Heart right ventricle (tissue), 16 donors: Measurements from ENCODE around the gene PLXNA2. TPM values are rescaled to one million over a fixed set of nuclear protein-coding genes. Genes with fewer than 3 reads are reported as not detected.

Experiments used
- ATAC-seq, 8 donors: fragments of 200-7000 bp; cut with Tn5 transposase; one replicate each; pipeline ENCODE4 v1.9.1; 2020; ENCODE audit warnings: mild to moderate bottlenecking in 8 of 8, moderate library complexity in 8 of 8, moderate number of reproducible peaks in 1 of 8
- DNase-seq, 2 donors: peaks; one replicate each; pipeline ENCODE4 v3.0.0-alpha.2; 2020
- H3K27ac ChIP-seq, 10 donors: fragments of 200-600 bp; sonication (generic) in 2 of 10; one replicate each; pipeline versions ENCODE4 v1.5.0 to v1.8.0; 2020 to 2022; ENCODE audit warnings: mild to moderate bottlenecking in 3 of 10
- H3K27me3 ChIP-seq, 7 donors: fragments of 200-600 bp; one replicate each; pipeline ENCODE4 v1.8.0; 2021 to 2022; ENCODE audit warnings: mild to moderate bottlenecking in 2 of 7
- H3K36me3 ChIP-seq, 9 donors: fragments of 200-600 bp; sonication (generic) in 1 of 9; one replicate each; pipeline versions ENCODE4 v1.5.0 to v1.8.0; 2020 to 2022; ENCODE audit warnings: mild to moderate bottlenecking in 2 of 9
- H3K4me1 ChIP-seq, 9 donors: fragments of 200-600 bp; sonication (generic) in 1 of 9; one replicate each; pipeline versions ENCODE4 v1.5.0 to v1.8.0; 2020 to 2022; ENCODE audit warnings: mild to moderate bottlenecking in 4 of 9
- H3K4me3 ChIP-seq, 10 donors: fragments of 200-600 bp; sonication (generic) in 2 of 10; one replicate each; pipeline versions ENCODE4 v1.5.0 to v1.8.0; 2020 to 2022; ENCODE audit warnings: mild to moderate bottlenecking in 7 of 10, moderate library complexity in 2 of 10
- H3K9me3 ChIP-seq, 11 donors: fragments of 200-600 bp in 10 of 11; sonication (generic) in 2 of 11; one replicate each; pipeline versions ENCODE4 v1.5.0 to v1.8.0; 2013 to 2022; ENCODE audit warnings: mild to moderate bottlenecking in 2 of 11, control low read depth in 1 of 11, moderate library complexity in 1 of 11
- CTCF ChIP-seq, 9 donors: fragments of 200-600 bp; sonication (generic) in 2 of 9; IDR thresholded peaks; one replicate each; pipeline versions ENCODE4 v1.5.0 to v1.8.0; 2021 to 2022; ENCODE audit warnings: antibody characterized with exemption in 9 of 9, mild to moderate bottlenecking in 5 of 9, moderate library complexity in 1 of 9
- WGBS, 2 donors: extraction: QIAGEN DNeasy Blood & Tissue Kit; methylation state at CpG; one replicate each; pipeline ENCODE4 v1.1.7; 2013; ENCODE audit warnings: inconsistent platforms in 1 of 2; 5-methylcytosine and 5-hydroxymethylcytosine counted together
- intact Hi-C, 10 donors: fragments of 100-400 bp; cut with DNase I; formaldehyde crosslinking; loops; one replicate each; pipeline versions ENCODE4 v1.11.1 to v1.14.2; 2022
- polyA plus RNA-seq, 2 donors: library from polyadenylated mRNA; stranded (reverse); fragments of 200-250 nt; gene quantifications; one replicate each; pipeline ENCODE4 v1.2.3, GENCODE V29; 2013
- total RNA-seq, 10 donors: library from RNA; stranded (reverse); fragmentation: NEBNext Ultra II Directional in 3 of 10; extraction: Animal tissue kit (Norgen Biotek cat#: 25700) in 3 of 10; gene quantifications; one replicate each; pipeline versions ENCODE4 v1.2.1 to v1.2.4, GENCODE V29; 2021 to 2023
- donor health status: Arrhythmogenic right ventricular cardiomyopathy.
- donor health status: ischemic (EF 13 %, LVEDD 7.1; RV severe dilation, severe dysfunction).
- donor health status: healthy with polysubstance abuse.
- donor health status: DM: no; HTN: yes; CAD: no.
- donor health status: DM: no; HTN: no; CAD: no.
- donor health status: ischemic (EF 25% LVEDD 6.9; RV normal size, moderate dysfunction).
- donor health status: ischemic (EF 25% LVEDD 5.7; RV mildly dilated, moderate dysfunction).
- donor health status: healthy.
- donor health status: DM: yes; HTN: yes; CAD: no.
- donor health status: Ischemic cardiomyopathy.
- donor health status: ischemic (EF 35%, LVEDD 5.7; RV mildly dilated, moderate dysfunction).
- donor health status: nonischemic (EF 11% LVEDD 7.7; RV severe dilation, severe dysfunction).
- donor health status: DM: yes; HTN: yes; CAD: no.
- donor health status: PGD.
- donor health status: ischemic (EF 29% LVEDD 5.4; RV normal size, mild dysfunction).
- donor health status: nonischemic (EF 23%, LVEDD 6.1; RV moderate dilation, normal function).

The PLXNA2 gene
- total and polyA plus RNA-seq, 12 donors, result 6.1 to 31.6 (median 17.9) TPM

GRCh38 chr1:208041505-208041904 lies 202.7 kb downstream of the PLXNA2 start:
- no peak overlapping the region for H3K27ac ChIP-seq
- TF ChIP-seq CTCF (IDR thresholded peaks at IDR 0.05), result no peak
- WGBS, 2 donors, result 95 to 97% methylated on average over 9 of the region's 9 CpGs
- H3K4me3 ChIP-seq, result no peak overlapping the region
- no peaks in the 10 kb centered on the region for H3K9me3 ChIP-seq
- no peak for ATAC-seq
- no peaks in the 10 kb centered on the region for H3K27me3 ChIP-seq
- DNase-seq, result no peak
- intact Hi-C loops, result loop anchor here in 1 of 10 donors (5.0 kb wide), 1 partner anchor 51 kb away; no protein-coding TSS in a partner anchor
- peaks cover 0 to 99% (median 53%) of the 10 kb centered on the region in 9 donors for H3K36me3 ChIP-seq
- H3K4me1 ChIP-seq, result peaks cover 0 to 13% (median 3%) of the 10 kb centered on the region in 9 donors

GRCh38 chr1:208040821-208041297 lies 203.3 kb downstream of the PLXNA2 start:
- TF ChIP-seq CTCF (IDR thresholded peaks at IDR 0.05), result no peak
- intact Hi-C loops, result loop anchor here in 1 of 10 donors (5.0 kb wide), 1 partner anchor 51 kb away; no protein-coding TSS in a partner anchor
- ATAC-seq (no peak), DNase-seq (no peak)
- H3K27ac ChIP-seq, result no peak overlapping the region
- WGBS, 2 donors, result 89 to 92% methylated on average over 6 of the region's 6 CpGs
- peaks cover 0 to 99% (median 52%) of the 10 kb centered on the region in 9 donors for H3K36me3 ChIP-seq
- H3K9me3 ChIP-seq, result no peaks in the 10 kb centered on the region
- H3K4me3 ChIP-seq, result no peak overlapping the region
- H3K27me3 ChIP-seq, result no peaks in the 10 kb centered on the region
- H3K4me1 ChIP-seq, result peaks cover 0 to 11% (median 0%) of the 10 kb centered on the region in 9 donors

GRCh38 chr1:208039536-208040332 lies 204.4 kb downstream of the PLXNA2 start:
- Histone ChIP-seq H3K4me1 (peaks cover 0 to 11% (median 0%) of the 10 kb centered on the region in 9 donors), H3K27me3 (no peaks in the 10 kb centered on the region), H3K27ac (no peak overlapping the region), H3K9me3 (no peaks in the 10 kb centered on the region), H3K36me3 (peaks cover 0 to 99% (median 45%) of the 10 kb centered on the region in 9 donors), H3K4me3 (no peak overlapping the region)
- WGBS, 2 donors, result 93 to 98% methylated on average over 22 of the region's 22 CpGs
- ATAC-seq (no peak), DNase-seq (no peak)
- intact Hi-C loops, result loop anchor here in 2 of 10 donors (5.0 kb wide), 1 partner anchor 53 kb away; no protein-coding TSS in a partner anchor
- no peak for TF ChIP-seq CTCF (IDR thresholded peaks at IDR 0.05)

- Histone ChIP-seq H3K27me3 (no peaks in the 10 kb centered on the region), H3K4me1 (peaks cover 0 to 2% (median 0%) of the 10 kb centered on the region in 9 donors), H3K4me3 (no peak overlapping the region), H3K9me3 (no peaks in the 10 kb centered on the region), H3K27ac (no peak overlapping the region), H3K36me3 (peaks cover 0 to 99% (median 45%) of the 10 kb centered on the region in 9 donors)
- intact Hi-C loops, result loop anchor here in 1 of 10 donors (5.0 kb wide), 1 partner anchor 54 kb away; no protein-coding TSS in a partner anchor
- no peak for DNase-seq
- no peak for ATAC-seq
- TF ChIP-seq CTCF (IDR thresholded peaks at IDR 0.05), result no peak
- 92 to 93% methylated on average over 14 of the region's 14 CpGs for WGBS, 2 donors
These were observed 205.9 kb downstream of the PLXNA2 start for GRCh38 chr1:208038303-208038702.
